Omental fat pad (tissue), 4 donors: ENCODE data around the gene CDC123. TPM values are rescaled to one million over a fixed set of nuclear protein-coding genes. Genes with fewer than 3 reads are reported as not detected.
A peak's percentile ranks its signal among the peaks of the same experiment; 100 is the strongest.
"Not testable (repeated sequence)": the region's sequence is repeated elsewhere in the genome, so short reads cannot be mapped to it uniquely, and the experiment has no call there.

Source experiments
- ATAC-seq: fragments of 150-250 bp; one replicate; pipeline ENCODE4 v1.9.1; 2016; ENCODE audit warnings: mild to moderate bottlenecking, moderate library complexity; ENCODE audit not compliant: low FRiP score
- DNase-seq: peaks from one replicate; pipeline ENCODE4 v3.0.0-alpha.2; 2019; ENCODE audit warnings: low spot score
- total RNA-seq, 4 donors: library from RNA; depleted of rRNA; stranded (reverse); fragments of >200 nt; gene quantifications; one replicate each; pipeline ENCODE4 v1.1.0, GENCODE V29; 2016
- TF ChIP-seq, protein P1 (sequence below), 3 donors: fragments of 450-650 bp; IDR thresholded peaks; one replicate each; pipeline ENCODE4 v1.5.1; 2016 to 2017; ENCODE audit warnings: antibody characterized with exemption in 3 of 3, mild to moderate bottlenecking in 3 of 3, moderate library complexity in 2 of 3

Gene CDC123
- total RNA-seq, 4 donors from 2014 or later: 54.4 to 111 (median 64.2) TPM

DNA sequence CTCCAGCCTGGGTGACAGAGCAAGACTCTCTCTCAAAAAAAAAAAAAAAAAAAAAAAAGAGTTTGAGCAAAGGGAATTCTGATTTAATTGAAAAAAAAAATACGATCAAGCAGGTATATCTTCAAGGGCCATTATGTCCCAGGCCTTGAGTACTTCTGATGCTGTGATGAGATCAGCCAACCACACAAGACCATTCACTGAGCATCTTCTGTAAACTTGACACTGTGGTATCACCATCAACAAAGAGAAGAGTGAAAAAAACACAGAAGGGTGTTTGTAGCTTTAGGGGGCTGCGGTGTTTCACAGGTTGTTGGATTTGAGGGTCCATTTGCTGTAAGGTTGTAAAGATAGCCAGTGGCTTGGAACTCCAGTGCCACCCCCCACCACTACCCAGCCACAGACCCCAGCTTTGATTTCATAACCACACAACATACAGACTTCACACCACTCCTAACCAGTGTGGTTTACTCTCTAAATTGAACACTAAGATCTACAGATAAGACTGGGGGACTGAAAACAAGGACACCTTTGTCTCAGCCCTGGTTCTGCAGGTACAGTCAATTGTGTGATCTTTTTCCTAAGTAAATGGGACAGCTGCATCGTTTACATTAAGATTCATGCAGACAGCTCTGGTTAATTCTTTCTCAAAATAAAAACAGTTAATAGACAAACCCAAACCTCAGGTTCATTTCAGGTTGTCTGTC, 66.4 kb downstream of the CDC123 start:
- ATAC-seq (no peak), DNase-seq (no peak)
- TF ChIP-seq, protein P1, sequence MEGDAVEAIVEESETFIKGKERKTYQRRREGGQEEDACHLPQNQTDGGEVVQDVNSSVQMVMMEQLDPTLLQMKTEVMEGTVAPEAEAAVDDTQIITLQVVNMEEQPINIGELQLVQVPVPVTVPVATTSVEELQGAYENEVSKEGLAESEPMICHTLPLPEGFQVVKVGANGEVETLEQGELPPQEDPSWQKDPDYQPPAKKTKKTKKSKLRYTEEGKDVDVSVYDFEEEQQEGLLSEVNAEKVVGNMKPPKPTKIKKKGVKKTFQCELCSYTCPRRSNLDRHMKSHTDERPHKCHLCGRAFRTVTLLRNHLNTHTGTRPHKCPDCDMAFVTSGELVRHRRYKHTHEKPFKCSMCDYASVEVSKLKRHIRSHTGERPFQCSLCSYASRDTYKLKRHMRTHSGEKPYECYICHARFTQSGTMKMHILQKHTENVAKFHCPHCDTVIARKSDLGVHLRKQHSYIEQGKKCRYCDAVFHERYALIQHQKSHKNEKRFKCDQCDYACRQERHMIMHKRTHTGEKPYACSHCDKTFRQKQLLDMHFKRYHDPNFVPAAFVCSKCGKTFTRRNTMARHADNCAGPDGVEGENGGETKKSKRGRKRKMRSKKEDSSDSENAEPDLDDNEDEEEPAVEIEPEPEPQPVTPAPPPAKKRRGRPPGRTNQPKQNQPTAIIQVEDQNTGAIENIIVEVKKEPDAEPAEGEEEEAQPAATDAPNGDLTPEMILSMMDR (IDR thresholded peaks at IDR 0.05): no peak

DNA sequence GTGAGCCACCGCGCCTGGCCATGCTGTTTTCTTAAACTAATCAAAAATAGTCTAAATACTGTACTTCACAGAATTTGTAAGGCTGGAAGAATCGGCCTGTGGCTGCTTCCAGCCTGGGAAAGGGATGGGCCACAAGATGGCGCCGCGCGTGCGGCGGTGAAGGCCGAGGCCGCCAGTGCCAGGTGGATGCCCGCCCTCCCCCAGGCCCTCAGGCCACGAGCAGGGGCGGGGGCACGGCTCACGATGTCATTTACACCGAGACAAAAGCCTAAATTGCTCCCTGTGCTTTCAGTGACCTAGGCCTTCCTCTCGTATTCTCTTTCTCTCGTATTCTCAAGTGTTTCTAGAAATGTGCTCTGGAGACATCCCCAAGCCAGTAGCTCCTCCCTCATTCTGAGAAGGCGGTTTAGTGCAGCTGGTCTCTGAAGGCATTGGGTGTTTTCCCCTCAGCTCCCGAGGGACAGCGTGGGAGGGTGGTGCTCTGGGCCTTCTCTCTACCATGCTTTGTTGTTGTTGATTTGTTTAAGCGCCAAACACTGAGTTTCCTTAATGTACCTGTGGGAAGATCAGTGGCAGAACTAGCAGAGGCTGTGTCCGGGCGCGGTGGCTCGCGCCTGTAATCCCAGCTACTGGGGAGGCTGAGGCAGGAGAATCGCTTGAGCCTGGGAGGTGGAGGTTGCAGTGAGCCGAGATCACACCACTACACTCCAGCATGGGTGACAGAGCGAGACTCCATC, 68.4 kb downstream of the CDC123 start:
- peak; percentile 53 for DNase-seq
- TF ChIP-seq, protein P1 (IDR thresholded peaks at IDR 0.05): peak in 1 of 3 donors; percentile 34
- peak; percentile 87 for ATAC-seq

DNA sequence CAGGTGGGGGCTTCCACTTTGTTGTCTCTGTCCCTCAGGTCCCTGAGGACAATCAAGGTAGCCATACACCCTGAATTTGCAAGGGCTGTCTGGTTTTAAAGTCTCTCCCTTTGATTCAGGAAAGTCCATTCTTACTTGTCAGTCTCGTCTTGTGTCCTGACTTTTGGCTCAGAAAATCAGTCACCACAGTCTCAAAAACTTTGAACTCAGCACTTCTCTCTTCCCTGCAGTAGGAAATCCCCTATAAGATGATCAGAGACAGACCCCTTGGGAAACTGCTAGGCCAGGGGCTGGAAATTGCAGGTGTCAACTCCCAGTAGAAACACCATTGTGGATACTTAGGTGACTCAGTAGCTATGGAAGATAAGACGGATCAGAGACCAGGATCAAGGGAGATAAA, 73.1 kb downstream of the CDC123 start:
- TF ChIP-seq, protein P1 (IDR thresholded peaks at IDR 0.05): no peak
- ATAC-seq (no peak), DNase-seq (no peak)

DNA sequence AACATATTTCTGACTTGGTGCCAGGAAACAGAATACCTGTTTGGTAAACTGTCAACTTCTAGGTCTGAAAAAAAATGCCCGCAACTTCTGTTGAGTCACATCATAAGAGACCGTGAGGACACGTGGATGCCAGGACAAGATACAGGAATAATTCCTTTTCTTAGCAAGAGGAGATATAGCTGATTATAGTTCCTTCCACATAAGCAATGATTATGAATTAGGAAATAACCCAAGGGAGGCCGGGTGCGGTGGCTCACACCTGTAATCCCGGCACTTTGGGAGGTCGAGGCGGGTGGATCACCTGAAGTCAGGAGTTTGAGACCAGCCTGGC, 75.2 kb downstream of the CDC123 start:
- TF ChIP-seq, protein P1 (IDR thresholded peaks at IDR 0.05): no peak
- ATAC-seq (peak; percentile 80), DNase-seq (no peak)

DNA sequence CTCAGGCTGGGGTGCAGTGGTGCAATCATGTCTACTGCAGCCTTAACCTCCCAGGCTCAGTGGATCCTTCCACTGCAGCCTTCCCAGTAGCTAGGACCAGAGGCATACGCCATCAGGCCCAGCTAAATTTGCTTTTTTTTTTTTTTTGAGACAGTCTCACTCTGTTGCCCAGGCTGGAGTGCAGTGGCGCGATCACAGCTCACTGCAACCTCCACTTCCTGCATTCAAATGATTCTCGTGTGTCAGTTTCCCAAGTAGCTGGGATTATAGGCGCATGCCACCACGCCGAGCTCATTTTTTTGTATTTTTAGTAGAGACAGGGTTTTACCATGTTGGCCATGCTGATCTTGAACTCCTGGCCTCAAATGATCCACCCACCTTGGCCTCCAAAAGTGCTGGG, 81.9 kb downstream of the CDC123 start:
- not testable (repeated sequence) for ATAC-seq, DNase-seq

DNA sequence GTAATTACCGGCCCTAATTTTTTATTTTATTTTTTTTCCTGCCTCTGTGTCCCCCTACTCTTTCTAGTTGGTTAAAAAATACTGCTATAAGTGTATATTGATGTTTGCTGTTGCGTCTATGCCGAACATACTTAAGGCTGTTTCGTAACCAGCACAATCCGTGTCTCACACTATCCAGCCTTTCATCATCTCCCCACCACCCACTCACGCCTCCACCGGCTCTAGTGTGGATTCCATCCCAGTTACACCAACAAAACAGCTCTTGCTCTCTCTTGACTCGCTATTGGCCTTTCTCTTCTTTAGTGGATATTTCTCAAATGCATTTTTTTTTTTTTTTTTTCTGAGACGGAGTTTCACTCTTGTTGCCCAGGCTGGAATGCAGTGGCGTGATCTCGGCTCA, 83.3 kb downstream of the CDC123 start:
- DNase-seq: no peak

DNA sequence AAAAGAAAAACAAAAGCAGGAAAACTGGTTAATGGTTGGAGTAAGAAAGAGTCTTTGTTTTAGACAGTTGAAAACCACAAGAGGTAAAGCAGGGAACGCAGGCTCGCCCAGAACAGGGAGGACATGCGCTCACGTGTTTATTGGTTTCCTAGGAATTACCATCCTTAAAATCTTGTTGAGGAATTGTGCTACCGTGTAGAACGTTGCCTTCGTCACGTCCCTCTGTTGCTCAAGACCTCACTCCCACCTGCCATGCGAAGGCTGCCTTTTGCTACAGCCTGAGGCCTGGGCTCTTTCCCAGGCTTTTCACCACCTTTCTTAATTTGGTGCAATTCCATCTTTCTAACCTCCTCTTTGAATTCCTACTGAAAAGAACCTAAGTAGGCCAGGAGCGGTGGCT, 91.8 kb downstream of the CDC123 start:
- no peak for DNase-seq
- TF ChIP-seq, protein P1 (IDR thresholded peaks at IDR 0.05): no peak
- ATAC-seq: no peak

More for the DNA sequence above, 83.3 kb downstream of the CDC123 start:
- TF ChIP-seq, protein P1 (IDR thresholded peaks at IDR 0.05): no peak
- ATAC-seq: peak; percentile 89

DNA sequence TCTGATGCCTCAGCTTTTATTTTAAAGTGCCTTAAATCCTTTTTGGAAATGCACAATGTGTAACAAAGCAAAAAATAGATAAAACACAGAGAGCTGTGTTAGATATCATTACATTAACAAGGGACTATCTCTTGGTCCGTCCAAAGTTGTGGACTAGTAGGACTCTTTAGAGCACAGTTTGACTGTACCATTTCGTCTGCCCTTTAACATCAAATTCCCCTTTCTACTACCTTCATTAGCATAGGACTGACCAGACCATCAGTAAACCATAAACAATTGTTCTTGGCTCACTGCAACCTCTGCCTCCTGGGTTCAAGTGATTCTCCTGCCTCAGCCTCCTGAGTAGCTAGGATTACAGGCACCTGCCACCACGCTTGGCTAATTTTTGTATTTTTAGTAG, 101.8 kb downstream of the CDC123 start:
- not testable (repeated sequence) for DNase-seq, ATAC-seq
